HCT116 (cell line): ENCODE data around the gene CASP7. TPM values are rescaled to one million over a fixed set of nuclear protein-coding genes. Genes with fewer than 3 reads are reported as not detected.

Experiments
- ATAC-seq: fragments of 200-7000 bp; cut with Tn5 transposase; 2 replicates; pipeline ENCODE4 v1.9.1; 2020; ENCODE audit warnings: mild to moderate bottlenecking, moderate library complexity
- BruUV-seq: library from RNA; stranded (reverse); fragments of 400-500 nt; replicated peaks from 2 replicates; lab custom pipeline; 2021; lab: Mats Ljungman, UMichigan
- CTCF ChIA-PET: fragments of 300-600 bp; sonication (Branson Sonifier 250); formaldehyde crosslinking; loops from one replicate; lab custom pipeline; 2021; ENCODE audit warnings: antibody characterized with exemption; lab: Charles Lee
- POLR2A ChIA-PET: fragments of 300-600, 350-600 bp; sonication (Branson Sonifier 250); formaldehyde crosslinking; loops from one replicate; lab custom pipeline; 2021; ENCODE audit warnings: antibody characterized with exemption; lab: Charles Lee
- RAD21 ChIA-PET, 2 experiments: fragments of 300-600 bp; sonication (Branson Sonifier 250); formaldehyde crosslinking; loops; one replicate each; lab custom pipeline; 2023; ENCODE audit warnings: low total read pairs in 2 of 2; ENCODE audit not compliant: uncharacterized antibody in 2 of 2, unreplicated experiment in 2 of 2, low non-redundant PET in 1 of 2; lab: Charles Lee
- DNase-seq: peaks from one replicate; pipeline ENCODE4 v3.0.0-alpha.2; 2010; ENCODE audit warnings: low read depth, low spot score
- H2AFZ ChIP-seq: fragments of 200-600 bp; shearing (Covaris generic), sonication (generic); 2 replicates; pipeline ENCODE4 v1.6.1; 2017; ENCODE audit warnings: low read depth, mixed run types, mixed read lengths, antibody characterized with exemption, low read length; ENCODE audit not compliant: poor library complexity, severe bottlenecking
- H3K27ac ChIP-seq: 2 replicates; pipeline ENCODE4 v1.5.1; 2012; ENCODE audit warnings: low read depth, low read length
- H3K27me3 ChIP-seq: fragments of 200-600 bp; sonication (generic); 2 replicates; pipeline ENCODE4 v1.6.1; 2016; ENCODE audit warnings: mixed run types, low read length, mixed read lengths; ENCODE audit not compliant: insufficient read depth
- H3K36me3 ChIP-seq, 2 experiments: fragments of 200-500 bp in 1 of 2; fragments of 200-600 bp in 1 of 2; sonication (Bioruptor generic) in 1 of 2; sonication (generic) in 1 of 2; 2 replicates each; pipeline versions ENCODE4 v1.5.1 to v1.6.1; 2014 to 2016; ENCODE audit warnings: low read length in 2 of 2, inconsistent platforms in 1 of 2, mixed read lengths in 1 of 2, mixed run types in 1 of 2; ENCODE audit not compliant: insufficient read depth in 2 of 2, control insufficient read depth in 1 of 2
- H3K4me1 ChIP-seq, 2 experiments: fragments of 200-600 bp in 1 of 2; sonication (generic) in 1 of 2; 2 replicates each; pipeline versions ENCODE4 v1.5.1 to v1.6.1; 2012 to 2017; ENCODE audit warnings: low read length in 2 of 2, inconsistent platforms in 1 of 2, mild to moderate bottlenecking in 1 of 2, mixed read lengths in 1 of 2, mixed run types in 1 of 2, moderate library complexity in 1 of 2; ENCODE audit not compliant: insufficient read depth in 2 of 2, control insufficient read depth in 1 of 2
- H3K4me2 ChIP-seq: fragments of 200-600 bp; sonication (generic); 2 replicates; pipeline ENCODE4 v1.6.1; 2017; ENCODE audit warnings: mixed run types, low read length, mixed read lengths
- H3K4me3 ChIP-seq, 2 experiments: fragments of 200-600 bp in 1 of 2; sonication (generic) in 1 of 2; replicated peaks in 1 of 2; 2 replicates each; pipeline ENCODE4 v1.5.1; 2011 to 2016; ENCODE audit warnings: low read length in 2 of 2, control low read depth in 1 of 2, low read depth in 1 of 2, mild to moderate bottlenecking in 1 of 2, mixed read lengths in 1 of 2, mixed run types in 1 of 2
- H3K79me2 ChIP-seq: fragments of 200-600 bp; sonication (generic); 2 replicates; pipeline ENCODE4 v1.6.1; 2017; ENCODE audit warnings: mild to moderate bottlenecking, mixed run types, low read length, moderate library complexity, mixed read lengths; ENCODE audit not compliant: insufficient read depth
- H3K9ac ChIP-seq: fragments of 200-600 bp; sonication (generic); 2 replicates; pipeline ENCODE4 v1.6.1; 2016; ENCODE audit warnings: low read length, mixed read lengths
- H3K9me2 ChIP-seq: fragments of 200-600 bp; sonication (generic), shearing (Covaris generic); 2 replicates; pipeline ENCODE4 v1.6.1; 2017; ENCODE audit warnings: mixed run types, mild to moderate bottlenecking, moderate library complexity; ENCODE audit not compliant: insufficient read depth
- H3K9me3 ChIP-seq, 2 experiments: fragments of 200-500 bp in 1 of 2; fragments of 200-600 bp in 1 of 2; sonication (Bioruptor generic) in 1 of 2; sonication (generic) in 1 of 2; 2 replicates each; pipeline ENCODE4 v1.6.1; 2014 to 2017; ENCODE audit warnings: low read length in 2 of 2, mixed read lengths in 2 of 2, inconsistent platforms in 1 of 2, low read depth in 1 of 2, mild to moderate bottlenecking in 1 of 2, mixed run types in 1 of 2, moderate library complexity in 1 of 2; ENCODE audit not compliant: control insufficient read depth in 1 of 2, insufficient read depth in 1 of 2
- H4K20me1 ChIP-seq: fragments of 200-600 bp; sonication (generic), shearing (Covaris generic); 2 replicates; pipeline ENCODE4 v1.6.1; 2017; ENCODE audit warnings: mixed run types, mild to moderate bottlenecking, moderate library complexity; ENCODE audit not compliant: insufficient read depth
- CBX3 ChIP-seq: IDR thresholded peaks from 2 replicates; pipeline ENCODE4 v1.6.1; 2012; ENCODE audit warnings: low read depth
- CEBPB ChIP-seq: IDR thresholded peaks from 2 replicates; pipeline ENCODE4 v1.6.1; 2012; ENCODE audit warnings: low read depth
- EZH2 ChIP-seq: fragments of 200-600 bp; sonication (generic); IDR thresholded peaks from 2 replicates; pipeline ENCODE4 v1.6.1; 2017; ENCODE audit warnings: antibody characterized with exemption, mixed run types
- FOSL1 ChIP-seq: IDR thresholded peaks from 2 replicates; pipeline ENCODE4 v1.6.1; 2012; ENCODE audit warnings: low read depth
- JUND ChIP-seq: IDR thresholded peaks from 2 replicates; pipeline ENCODE4 v1.6.1; 2012
- POLR2AphosphoS5 ChIP-seq: IDR thresholded peaks from 2 replicates; pipeline ENCODE4 v1.6.1; 2011; ENCODE audit warnings: mild to moderate bottlenecking, low read depth, low read length, moderate library complexity
- RAD21 ChIP-seq: IDR thresholded peaks from 2 replicates; pipeline ENCODE4 v1.6.1; 2012; ENCODE audit warnings: low read depth, mild to moderate bottlenecking
- SIN3A ChIP-seq: IDR thresholded peaks from 2 replicates; pipeline ENCODE4 v1.6.1; 2012; ENCODE audit warnings: low read depth
- SP1 ChIP-seq: IDR thresholded peaks from 2 replicates; pipeline ENCODE4 v1.6.1; 2012; ENCODE audit warnings: low read depth
- SRF ChIP-seq: IDR thresholded peaks from 2 replicates; pipeline ENCODE4 v1.6.1; 2012; ENCODE audit warnings: low read depth
- TCF7L2 ChIP-seq: IDR thresholded peaks from 2 replicates; pipeline ENCODE4 v1.7.0; 2011; ENCODE audit warnings: borderline replicate concordance, inconsistent platforms; ENCODE audit not compliant: insufficient read depth, insufficient read length; ENCODE audit errors: extremely low read depth
- YY1 ChIP-seq: IDR thresholded peaks from 2 replicates; pipeline ENCODE4 v1.6.1; 2011; ENCODE audit warnings: low read length, low read depth, moderate library complexity, mild to moderate bottlenecking; ENCODE audit not compliant: insufficient replicate concordance; ENCODE audit errors: extremely low read depth
- ZFX ChIP-seq: fragments of 450-650 bp; IDR thresholded peaks from 2 replicates; pipeline ENCODE4 v1.6.1; 2017
- ZNF274 ChIP-seq: fragments of 200-500 bp; sonication (Bioruptor generic); IDR thresholded peaks from 2 replicates; pipeline ENCODE4 v1.6.1; 2014; ENCODE audit warnings: mild to moderate bottlenecking, low read depth, low read length, inconsistent platforms
- intact Hi-C: fragments of 100-400 bp; cut with micrococcal nuclease; formaldehyde crosslinking; loops from 2 replicates; pipeline ENCODE4 v1.10.0; 2022
- total RNA-seq: library from RNA; stranded (reverse); gene quantifications from one replicate; pipeline ENCODE4 v1.2.1, GENCODE V29; 2021; ENCODE audit not compliant: unreplicated experiment
- TF ChIP-seq, protein P1 (sequence below): IDR thresholded peaks from 2 replicates; pipeline ENCODE4 v1.6.1; 2011; ENCODE audit warnings: mild to moderate bottlenecking, low read length, moderate library complexity; ENCODE audit not compliant: insufficient replicate concordance; ENCODE audit errors: extremely low read depth
- TF ChIP-seq, protein P2 (sequence below): IDR thresholded peaks from 2 replicates; pipeline ENCODE4 v1.6.1; 2012
- TF ChIP-seq, protein P3 (sequence below): IDR thresholded peaks from 2 replicates; pipeline ENCODE4 v1.6.1; 2012; ENCODE audit warnings: low read depth
- TF ChIP-seq, protein P4 (sequence below), 3 experiments: fragments of 200-600 bp in 1 of 3; sonication (generic) in 1 of 3; IDR thresholded peaks in 2 of 3; conservative IDR thresholded peaks in 1 of 3; 2 replicates each; pipeline ENCODE4 v1.5.1; 2012 to 2017; ENCODE audit warnings: low read depth in 2 of 3, low read length in 2 of 3, antibody characterized with exemption in 1 of 3, borderline replicate concordance in 1 of 3, control low read depth in 1 of 3, mild to moderate bottlenecking in 1 of 3, mixed read lengths in 1 of 3, mixed run types in 1 of 3, moderate library complexity in 1 of 3; ENCODE audit not compliant: insufficient read depth in 1 of 3
- TF ChIP-seq, protein P5 (sequence below): IDR thresholded peaks from 2 replicates; pipeline ENCODE4 v1.6.1; 2012

CASP7 gene
- total RNA-seq, 1 experiment from 2014 or later, result 30.5 TPM

DNA sequence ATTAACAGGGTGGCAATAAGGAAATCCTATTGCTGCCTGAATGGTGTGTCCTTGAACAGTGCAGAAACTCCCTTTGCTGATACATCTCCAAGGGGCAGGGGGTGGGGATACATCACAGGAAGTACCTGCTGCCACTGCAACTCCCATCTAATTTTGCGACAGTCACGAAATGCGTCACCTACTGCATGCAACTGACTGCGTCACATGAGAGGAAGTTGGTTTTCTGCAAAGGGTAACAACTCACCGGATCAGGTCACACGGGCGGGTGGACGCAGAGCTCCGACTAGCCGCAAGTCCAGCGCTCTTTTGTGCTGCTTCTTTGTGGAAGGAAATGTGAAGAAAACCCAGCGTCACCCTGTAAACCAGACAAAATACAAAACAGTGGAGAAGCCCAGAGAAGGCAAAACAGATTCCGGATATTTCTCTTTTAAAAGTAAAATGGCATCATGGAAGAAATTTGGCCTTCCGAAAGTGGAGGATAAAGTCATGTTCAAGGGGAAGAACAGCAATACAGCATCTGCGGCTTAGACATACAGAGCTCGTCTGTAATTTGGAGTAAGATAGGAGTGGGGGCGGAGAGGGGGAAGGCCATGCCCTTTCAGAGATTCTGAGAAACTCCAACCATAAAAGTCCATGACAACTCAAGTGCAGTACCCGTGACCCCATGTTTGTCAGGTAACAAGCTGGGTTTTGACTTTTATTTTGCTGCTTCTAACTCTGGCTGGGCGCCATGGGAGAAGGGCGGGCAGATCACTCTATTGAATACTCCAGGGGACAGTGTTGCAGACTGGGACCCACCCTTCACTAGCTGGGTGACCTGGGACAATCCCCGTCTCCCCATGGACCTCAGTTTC lies 39.5 kb downstream of the CASP7 start:
- BruUV-seq, result no TSS peak
- RAD21 ChIA-PET, result no interaction called here
- intact Hi-C loops, result no loop called here
- no peaks in the 10 kb centered on the region for H3K27me3 ChIP-seq
- H3K9ac ChIP-seq, result no peak overlapping the region
- no peak overlapping the region for H3K4me3 ChIP-seq
- no peaks in the 10 kb centered on the region for H4K20me1 ChIP-seq
- CTCF ChIA-PET, result no interaction called here
- no peak overlapping the region for H3K4me2 ChIP-seq
- POLR2A ChIA-PET, result no interaction called here
- H3K9me3 ChIP-seq, result no peaks in the 10 kb centered on the region
- no peaks in the 10 kb centered on the region for H3K79me2 ChIP-seq
- no peaks in the 10 kb centered on the region for H3K4me1 ChIP-seq
- H2AFZ ChIP-seq, result no peak overlapping the region
- H3K27ac ChIP-seq, result no peak overlapping the region
- DNase-seq, result no peak
- H3K36me3 ChIP-seq, result peaks cover 0 to 8% of the 10 kb centered on the region in 2 experiments
- no peaks in the 10 kb centered on the region for H3K9me2 ChIP-seq
- TF ChIP-seq ZFX, result no peak
- no peak for TF ChIP-seq ZNF274
- TF ChIP-seq, protein P1, sequence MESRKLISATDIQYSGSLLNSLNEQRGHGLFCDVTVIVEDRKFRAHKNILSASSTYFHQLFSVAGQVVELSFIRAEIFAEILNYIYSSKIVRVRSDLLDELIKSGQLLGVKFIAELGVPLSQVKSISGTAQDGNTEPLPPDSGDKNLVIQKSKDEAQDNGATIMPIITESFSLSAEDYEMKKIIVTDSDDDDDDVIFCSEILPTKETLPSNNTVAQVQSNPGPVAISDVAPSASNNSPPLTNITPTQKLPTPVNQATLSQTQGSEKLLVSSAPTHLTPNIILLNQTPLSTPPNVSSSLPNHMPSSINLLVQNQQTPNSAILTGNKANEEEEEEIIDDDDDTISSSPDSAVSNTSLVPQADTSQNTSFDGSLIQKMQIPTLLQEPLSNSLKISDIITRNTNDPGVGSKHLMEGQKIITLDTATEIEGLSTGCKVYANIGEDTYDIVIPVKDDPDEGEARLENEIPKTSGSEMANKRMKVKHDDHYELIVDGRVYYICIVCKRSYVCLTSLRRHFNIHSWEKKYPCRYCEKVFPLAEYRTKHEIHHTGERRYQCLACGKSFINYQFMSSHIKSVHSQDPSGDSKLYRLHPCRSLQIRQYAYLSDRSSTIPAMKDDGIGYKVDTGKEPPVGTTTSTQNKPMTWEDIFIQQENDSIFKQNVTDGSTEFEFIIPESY, result no peak
- no peak for TF ChIP-seq CEBPB
- TF ChIP-seq, protein P2, sequence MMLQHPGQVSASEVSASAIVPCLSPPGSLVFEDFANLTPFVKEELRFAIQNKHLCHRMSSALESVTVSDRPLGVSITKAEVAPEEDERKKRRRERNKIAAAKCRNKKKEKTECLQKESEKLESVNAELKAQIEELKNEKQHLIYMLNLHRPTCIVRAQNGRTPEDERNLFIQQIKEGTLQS, result no peak
- no peak for TF ChIP-seq TCF7L2
- no peak for TF ChIP-seq SP1
- TF ChIP-seq, protein P3, sequence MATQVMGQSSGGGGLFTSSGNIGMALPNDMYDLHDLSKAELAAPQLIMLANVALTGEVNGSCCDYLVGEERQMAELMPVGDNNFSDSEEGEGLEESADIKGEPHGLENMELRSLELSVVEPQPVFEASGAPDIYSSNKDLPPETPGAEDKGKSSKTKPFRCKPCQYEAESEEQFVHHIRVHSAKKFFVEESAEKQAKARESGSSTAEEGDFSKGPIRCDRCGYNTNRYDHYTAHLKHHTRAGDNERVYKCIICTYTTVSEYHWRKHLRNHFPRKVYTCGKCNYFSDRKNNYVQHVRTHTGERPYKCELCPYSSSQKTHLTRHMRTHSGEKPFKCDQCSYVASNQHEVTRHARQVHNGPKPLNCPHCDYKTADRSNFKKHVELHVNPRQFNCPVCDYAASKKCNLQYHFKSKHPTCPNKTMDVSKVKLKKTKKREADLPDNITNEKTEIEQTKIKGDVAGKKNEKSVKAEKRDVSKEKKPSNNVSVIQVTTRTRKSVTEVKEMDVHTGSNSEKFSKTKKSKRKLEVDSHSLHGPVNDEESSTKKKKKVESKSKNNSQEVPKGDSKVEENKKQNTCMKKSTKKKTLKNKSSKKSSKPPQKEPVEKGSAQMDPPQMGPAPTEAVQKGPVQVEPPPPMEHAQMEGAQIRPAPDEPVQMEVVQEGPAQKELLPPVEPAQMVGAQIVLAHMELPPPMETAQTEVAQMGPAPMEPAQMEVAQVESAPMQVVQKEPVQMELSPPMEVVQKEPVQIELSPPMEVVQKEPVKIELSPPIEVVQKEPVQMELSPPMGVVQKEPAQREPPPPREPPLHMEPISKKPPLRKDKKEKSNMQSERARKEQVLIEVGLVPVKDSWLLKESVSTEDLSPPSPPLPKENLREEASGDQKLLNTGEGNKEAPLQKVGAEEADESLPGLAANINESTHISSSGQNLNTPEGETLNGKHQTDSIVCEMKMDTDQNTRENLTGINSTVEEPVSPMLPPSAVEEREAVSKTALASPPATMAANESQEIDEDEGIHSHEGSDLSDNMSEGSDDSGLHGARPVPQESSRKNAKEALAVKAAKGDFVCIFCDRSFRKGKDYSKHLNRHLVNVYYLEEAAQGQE, result no peak
- TF ChIP-seq, protein P4, sequence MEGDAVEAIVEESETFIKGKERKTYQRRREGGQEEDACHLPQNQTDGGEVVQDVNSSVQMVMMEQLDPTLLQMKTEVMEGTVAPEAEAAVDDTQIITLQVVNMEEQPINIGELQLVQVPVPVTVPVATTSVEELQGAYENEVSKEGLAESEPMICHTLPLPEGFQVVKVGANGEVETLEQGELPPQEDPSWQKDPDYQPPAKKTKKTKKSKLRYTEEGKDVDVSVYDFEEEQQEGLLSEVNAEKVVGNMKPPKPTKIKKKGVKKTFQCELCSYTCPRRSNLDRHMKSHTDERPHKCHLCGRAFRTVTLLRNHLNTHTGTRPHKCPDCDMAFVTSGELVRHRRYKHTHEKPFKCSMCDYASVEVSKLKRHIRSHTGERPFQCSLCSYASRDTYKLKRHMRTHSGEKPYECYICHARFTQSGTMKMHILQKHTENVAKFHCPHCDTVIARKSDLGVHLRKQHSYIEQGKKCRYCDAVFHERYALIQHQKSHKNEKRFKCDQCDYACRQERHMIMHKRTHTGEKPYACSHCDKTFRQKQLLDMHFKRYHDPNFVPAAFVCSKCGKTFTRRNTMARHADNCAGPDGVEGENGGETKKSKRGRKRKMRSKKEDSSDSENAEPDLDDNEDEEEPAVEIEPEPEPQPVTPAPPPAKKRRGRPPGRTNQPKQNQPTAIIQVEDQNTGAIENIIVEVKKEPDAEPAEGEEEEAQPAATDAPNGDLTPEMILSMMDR (IDR thresholded peaks at IDR 0.05 in 2 of 3, conservative IDR thresholded peaks at IDR 0.05 in 1 of 3; ENCODE audit: borderline replicate concordance in 1 of 3, insufficient read depth in 1 of 3, low read depth in 2 of 3, low read length in 2 of 3), result no peak
- no peak for TF ChIP-seq POLR2AphosphoS5
- TF ChIP-seq JUND, result no peak
- no peak for TF ChIP-seq SRF
- no peak for TF ChIP-seq CBX3
- TF ChIP-seq YY1, result no peak
- no peak for TF ChIP-seq FOSL1
- TF ChIP-seq EZH2, result no peak
- no peak for TF ChIP-seq SIN3A
- TF ChIP-seq, protein P5, sequence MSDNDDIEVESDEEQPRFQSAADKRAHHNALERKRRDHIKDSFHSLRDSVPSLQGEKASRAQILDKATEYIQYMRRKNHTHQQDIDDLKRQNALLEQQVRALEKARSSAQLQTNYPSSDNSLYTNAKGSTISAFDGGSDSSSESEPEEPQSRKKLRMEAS, result no peak
- TF ChIP-seq RAD21, result no peak
- TF ChIP-seq, all 23 proteins: peak for 0
- no peak for ATAC-seq
